RCC 7860 (cell line): Measurements from ENCODE around the gene AP2S1.
A peak's percentile ranks its signal among the peaks of the same experiment; 100 is the strongest.
"Not testable (repeated sequence)": the region's sequence is repeated elsewhere in the genome, so short reads cannot be mapped to it uniquely, and the experiment has no call there.

Experiments
- DNase-seq: peaks from one replicate; pipeline ENCODE4 v3.0.0-alpha.2; 2015; ENCODE audit warnings: low spot score
- FAIRE-seq: peaks from 2 replicates; lab custom pipeline; 2012; peaks lifted over from hg19 to GRCh38; lab: Jason Lieb, UNC

AP2S1 gene

DNA sequence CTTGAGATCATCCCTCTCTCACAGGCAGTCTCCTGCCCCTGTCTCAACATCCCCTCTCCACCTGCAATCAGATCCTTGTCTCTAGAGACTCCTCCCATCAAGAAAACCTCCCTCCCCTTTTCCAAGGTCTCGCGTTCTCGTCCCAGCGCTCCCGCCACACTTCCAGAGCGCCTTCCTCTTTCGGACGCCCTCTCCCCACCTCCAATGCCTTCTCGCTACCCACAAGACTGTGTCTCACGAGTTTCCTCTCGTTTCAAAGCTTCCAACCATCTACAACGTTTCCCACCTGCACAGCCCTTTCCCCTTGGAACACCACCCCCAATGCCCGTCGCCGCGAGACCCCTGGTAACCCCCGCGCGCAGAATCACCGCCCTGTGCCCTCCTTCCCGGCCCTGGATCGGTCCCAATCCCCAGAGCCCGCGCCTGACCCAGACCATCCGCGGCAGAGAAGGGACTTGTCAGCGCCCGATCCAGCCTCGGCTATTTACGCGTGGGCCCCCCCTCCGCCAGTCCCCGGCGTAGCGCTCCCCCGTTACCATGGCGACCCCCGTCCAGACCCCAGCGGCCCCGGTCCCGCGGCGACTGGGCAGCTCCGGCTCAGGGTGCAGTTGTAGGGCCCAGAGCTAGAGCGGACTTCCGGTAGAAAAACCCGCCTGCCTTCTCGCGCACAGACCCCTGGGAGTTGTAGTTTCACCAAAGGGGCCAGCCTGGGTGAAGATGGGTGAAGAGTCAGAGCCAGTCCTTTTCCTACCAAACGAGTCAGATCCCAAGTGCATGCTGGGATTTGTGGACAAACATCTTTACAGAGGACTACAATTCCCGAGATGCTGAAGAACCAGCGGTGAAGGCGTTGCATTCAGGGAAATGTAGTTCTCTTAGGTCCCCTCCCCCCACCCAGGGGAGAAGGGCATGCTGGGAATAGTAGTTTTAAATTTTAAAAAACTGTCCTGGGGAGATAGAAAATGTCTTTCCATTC lies at the start of gene AP2S1:
AP2S1 (minus strand) TSS at position 619 of the 976 bp plus-strand sequence; CDS start at position 539, 80 bp downstream.
- DNase-seq (peak; percentile 96), FAIRE-seq (peak; percentile 86)

DNA sequence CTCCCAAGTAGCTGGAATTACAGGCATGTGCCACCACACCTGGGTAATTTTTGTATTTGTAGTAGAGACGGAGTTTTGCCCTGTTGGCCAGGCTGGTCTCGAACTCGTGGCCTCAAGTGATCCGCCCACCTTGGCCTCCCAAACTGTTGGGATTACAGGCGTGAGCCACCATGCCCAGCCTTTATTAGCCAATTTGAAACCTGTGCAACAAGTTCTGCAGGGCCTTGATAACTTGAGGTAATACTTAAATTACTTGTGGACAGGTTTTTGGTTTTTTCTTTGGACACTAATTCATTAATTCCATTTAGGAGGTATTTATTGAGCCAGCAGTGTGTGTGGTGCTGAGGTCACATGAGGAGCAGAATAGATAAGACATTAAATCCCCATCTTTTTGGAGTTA lies 49.7 kb upstream of the AP2S1 start:
- no peak for DNase-seq
- no peak for FAIRE-seq

DNA sequence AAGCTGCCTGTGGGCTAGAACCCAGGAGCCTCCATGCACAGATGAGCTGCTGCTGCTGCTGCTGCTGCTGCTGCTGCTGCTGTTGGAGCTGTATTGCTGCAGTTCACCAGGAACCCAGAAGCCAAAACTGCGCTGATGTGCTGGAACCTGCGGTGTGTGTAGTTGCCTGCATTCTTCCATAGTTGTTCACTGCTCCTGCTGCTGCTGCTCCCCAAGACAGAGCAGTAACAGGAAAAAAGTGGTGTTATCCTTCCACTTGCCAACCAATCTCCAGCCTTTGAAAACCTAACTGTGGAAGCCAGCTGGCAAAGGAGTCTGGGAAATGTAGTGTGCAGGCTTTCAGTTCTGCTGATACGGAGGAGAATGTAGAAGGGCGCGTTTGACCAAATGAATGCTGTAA lies 48.1 kb upstream of the AP2S1 start:
- no peak for FAIRE-seq

DNA sequence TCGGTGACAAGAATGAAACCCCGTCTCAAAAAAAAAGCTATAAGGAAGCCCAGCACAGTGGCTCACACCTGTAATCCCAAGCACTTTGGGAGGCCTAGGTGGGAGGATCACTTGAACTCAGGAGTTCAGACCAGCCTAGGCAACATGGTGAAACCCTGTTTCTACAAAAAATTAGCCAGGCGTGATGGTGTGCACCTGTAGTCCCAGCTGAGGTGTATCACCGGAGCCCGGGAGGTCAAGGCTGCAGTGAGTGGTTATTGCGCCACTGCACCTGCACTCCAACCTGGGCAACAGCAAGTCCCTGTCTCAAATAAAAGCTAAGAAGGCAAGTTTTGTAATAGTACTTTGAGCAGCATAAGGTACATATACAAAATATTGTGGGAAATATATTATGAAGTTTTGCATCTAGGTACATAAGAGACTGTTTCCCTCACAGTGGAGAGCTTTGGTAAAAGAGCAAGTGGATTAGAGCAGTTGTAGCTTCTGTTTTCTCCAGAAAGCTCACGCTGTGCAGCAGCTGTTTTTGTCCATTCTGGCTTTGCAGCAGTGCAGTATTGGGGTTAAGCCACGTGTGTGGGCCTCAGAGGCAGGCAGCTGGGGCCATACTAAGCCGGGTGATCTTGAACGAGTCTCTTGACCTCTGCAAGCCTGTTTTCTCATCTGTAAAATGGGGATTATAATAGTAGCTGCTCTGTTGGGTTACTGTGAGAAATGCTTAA lies 45.6 kb upstream of the AP2S1 start:
- DNase-seq (no peak), FAIRE-seq (no peak)

More for the DNA sequence above, 48.1 kb upstream of the AP2S1 start:
- DNase-seq: no peak

DNA sequence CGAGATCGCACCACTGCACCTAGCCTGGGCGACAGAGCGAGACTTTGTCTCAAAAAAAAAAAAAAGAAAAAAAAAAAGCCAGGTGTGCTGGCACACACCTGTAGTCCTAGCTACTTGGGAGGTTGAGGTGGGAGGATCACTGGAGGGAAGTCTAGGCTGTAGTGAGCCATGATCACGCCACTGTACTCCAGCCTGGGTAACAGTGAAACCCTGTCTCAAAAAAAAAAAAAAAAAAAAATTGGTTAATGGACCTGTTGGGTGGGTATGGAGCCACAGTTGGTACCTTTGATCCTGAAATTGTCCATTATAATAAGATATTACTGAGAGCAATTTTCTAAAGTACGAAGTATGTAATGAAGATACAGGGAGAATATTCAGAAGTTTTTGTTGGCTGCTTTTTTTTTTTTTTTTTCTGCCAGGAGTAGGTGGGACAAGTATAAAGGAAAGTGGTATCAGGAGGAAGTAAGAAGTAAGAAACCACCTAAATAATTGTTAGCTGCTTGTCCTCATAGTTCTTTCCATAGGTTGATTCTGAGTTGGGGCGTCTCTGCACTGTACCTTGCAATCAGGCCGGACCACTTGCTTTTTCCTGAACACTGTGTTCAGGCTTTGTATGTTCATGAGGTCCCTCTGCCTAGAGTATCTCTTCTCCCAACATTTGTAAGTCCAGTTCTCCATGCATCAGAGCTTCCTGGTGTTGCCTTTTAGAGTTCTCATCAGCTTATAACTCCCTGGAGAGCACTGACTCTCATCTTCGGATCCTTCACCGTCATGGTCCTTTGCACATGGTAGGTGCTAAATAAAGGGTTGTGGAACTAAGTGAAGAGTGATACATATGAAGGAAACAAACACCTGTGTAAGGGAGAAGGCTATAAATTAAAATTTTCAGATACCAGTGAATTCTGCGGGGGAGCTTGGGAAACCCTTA lies 41.9 kb upstream of the AP2S1 start:
- no peak for DNase-seq
- no peak for FAIRE-seq

DNA sequence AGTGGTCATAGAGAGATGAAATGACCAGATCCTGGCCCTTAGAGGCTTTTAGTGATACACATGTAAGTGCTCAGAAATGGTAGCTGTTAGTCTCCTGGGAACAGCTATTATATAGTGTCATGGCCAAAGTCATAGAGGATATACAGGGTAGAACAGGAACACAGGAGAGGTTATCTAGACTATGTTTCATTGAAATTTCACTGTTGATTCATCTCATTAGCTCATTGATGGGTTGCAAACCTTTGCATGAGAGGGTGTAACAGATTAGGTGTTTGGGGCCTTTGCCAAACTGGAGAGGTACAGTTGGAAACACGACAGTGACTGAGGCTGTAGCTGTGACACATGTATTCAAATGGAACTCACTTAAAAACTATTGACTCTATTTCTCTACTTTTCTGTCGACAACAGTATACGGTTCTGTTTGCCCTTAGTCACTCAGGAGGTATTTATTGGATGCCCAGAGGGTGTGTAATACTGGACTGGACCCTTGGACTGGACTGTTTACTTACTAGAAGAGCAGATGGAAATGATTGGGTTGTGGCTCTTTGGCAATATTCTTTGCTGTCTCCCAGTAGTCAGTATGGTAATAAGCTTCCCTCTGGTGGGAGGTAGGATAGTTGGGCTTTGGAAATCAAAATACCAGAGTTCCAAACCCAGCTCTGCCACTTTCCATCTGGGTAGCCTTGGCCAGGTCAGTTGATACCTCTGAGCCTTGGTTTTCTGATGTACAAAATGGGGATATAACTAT lies 40.0 kb upstream of the AP2S1 start:
- no peak for FAIRE-seq
- peak; percentile 27 for DNase-seq

DNA sequence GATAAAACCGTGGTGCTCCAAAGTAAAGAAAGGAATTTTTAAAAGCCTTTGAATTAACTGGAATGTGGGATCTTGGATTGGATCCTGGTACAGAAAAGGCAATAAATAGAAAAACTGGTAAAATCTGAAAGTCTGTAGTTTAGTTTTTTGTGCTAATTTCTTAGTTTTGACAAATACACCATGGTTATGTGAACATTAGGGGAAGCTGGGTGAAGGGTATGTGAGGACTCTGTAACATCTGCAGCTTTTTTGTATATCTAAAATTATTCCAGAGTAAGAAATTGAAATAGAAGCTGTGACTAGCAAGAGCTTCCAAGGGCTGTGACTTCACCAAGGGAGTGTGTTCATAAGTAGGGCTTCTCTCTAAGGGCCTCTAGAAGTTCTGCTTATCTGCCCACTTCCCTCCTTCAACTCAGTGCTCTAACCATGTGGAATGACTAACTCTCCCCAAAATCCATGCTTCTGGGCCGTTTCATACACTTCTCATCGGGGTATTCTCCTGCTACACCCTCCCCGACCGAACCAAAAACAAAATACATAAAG lies 36.7 kb upstream of the AP2S1 start:
- no peak for FAIRE-seq
- no peak for DNase-seq

DNA sequence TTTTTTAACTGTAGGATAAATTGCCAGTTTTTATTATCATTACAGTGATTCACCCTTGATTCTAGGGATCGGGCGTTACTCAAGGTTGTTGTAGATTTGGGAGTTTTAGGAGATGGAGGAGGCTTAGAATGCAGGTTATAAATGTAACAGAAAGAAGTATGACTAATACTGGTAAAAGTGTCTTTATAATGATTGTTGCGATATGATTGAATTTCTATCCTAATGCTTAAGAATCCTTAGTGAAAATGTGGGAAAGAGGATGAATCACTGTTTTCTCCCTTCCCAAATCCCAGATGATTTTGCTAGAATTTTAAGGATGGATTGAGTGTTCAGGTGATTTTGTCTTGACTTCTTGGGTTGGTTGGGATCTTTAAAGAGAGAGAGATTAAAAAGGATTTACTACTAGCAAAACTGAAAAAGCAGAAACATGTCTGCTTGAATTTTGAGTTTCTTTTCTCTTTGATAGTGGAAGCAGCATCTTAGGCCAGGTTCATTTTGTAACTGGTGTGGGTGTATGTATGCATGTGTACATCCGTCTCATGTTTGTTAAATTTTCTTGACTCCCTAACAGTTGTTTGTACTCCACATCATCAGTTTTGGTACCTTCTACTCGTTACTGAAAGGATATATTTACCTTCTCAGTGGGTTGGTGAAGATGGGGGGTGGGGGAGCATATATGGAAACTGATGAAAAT lies 36.0 kb upstream of the AP2S1 start:
- DNase-seq: no peak
- FAIRE-seq: peak; percentile 84

DNA sequence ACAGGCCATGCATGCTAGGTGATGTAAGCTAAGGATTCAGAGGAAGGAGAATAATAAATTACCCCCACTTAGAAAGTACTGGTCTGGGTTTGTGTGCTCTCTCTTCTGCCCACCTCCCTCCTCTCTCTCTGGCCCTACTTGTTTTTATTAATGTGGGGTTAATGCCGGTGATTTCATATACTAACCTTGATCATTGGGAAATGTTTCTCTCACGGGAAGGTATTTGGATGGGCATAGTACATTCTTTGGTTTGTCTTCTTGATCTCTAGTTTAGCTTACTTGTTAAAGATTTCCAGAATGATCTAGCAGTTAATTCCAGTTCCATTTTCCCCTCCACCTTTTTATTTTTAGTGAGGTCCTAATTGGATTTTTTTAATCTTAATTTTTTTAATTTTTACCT lies 34.8 kb upstream of the AP2S1 start:
- FAIRE-seq (peak; percentile 38), DNase-seq (no peak)

DNA sequence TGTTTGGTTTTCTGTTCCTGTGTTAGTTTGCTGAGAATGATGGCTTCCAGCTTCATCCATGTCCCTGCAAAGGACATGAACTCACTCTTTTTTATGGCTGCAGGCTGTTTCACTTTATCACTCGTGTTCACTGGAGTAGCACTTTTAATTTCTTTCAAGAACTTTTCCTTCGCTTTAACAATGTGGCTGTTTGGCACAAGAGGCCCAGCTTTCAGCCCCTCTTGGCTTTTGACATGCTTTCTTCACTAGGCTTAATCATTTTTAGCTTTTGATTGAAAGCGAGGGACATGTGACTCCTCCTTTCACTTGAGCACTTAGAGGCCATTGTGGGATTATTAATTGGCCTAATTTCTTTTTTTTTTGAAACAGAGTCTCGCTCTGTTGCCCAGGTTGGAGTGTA lies 32.1 kb upstream of the AP2S1 start:
- DNase-seq, FAIRE-seq: not testable (repeated sequence)

DNA sequence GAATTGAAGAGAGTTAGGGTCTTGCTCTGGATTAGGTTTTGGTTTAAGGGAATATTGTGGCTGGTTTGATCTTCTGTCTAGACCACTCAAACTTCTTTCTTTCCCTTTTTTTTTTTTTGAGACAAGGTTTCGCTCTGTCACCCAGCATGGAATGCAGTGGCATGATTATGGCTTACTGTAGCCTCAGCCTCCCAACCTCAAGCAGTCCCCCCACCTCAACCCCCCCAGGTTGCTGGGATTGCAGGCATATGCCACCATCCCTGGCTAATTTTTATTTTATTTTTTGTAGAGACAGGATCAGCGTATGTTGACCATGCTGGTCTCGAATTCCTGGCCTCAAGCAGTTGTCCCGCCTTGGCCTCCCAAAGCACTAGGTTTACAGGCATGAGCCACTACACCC lies 31.4 kb upstream of the AP2S1 start:
- DNase-seq (no peak), FAIRE-seq (peak; percentile 53)

DNA sequence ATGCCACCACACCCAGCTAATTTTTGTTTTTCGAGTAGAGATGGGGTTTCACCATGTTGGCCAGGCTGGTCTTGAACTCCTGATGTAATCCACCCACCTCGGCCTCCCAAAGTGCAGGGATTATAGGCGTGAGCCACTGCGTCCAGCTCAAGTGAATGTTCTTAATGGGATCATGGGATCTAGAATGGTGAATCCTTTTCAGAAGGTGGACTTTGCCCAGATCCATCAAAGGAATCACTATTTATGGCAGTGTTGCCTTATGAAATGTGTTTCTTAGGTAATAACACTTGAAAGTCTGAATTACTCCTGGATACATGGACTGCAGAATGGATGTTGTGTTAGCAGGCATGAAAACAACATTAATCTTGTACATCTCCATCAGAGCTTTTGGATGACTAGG lies 30.4 kb upstream of the AP2S1 start:
- DNase-seq (no peak), FAIRE-seq (no peak)

DNA sequence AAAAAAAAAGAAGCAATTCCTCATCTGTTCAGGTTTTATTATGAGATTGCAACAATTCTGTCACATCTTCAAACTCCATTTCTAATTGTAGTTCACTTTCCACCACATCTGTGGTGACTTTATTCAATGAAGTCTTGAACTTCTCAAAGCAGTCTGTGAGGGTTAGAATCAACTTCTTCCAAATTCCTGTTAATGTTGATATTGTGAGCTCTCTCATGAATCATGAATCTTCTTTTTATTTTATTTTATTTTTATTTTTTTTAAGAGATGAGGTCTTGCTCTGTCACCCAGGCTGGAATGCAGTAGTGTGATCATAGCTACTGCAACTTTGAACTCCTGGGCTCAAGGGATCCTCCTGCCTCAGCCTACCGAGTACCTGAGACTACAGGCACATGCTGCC lies 29.8 kb upstream of the AP2S1 start:
- no peak for FAIRE-seq
- no peak for DNase-seq

DNA sequence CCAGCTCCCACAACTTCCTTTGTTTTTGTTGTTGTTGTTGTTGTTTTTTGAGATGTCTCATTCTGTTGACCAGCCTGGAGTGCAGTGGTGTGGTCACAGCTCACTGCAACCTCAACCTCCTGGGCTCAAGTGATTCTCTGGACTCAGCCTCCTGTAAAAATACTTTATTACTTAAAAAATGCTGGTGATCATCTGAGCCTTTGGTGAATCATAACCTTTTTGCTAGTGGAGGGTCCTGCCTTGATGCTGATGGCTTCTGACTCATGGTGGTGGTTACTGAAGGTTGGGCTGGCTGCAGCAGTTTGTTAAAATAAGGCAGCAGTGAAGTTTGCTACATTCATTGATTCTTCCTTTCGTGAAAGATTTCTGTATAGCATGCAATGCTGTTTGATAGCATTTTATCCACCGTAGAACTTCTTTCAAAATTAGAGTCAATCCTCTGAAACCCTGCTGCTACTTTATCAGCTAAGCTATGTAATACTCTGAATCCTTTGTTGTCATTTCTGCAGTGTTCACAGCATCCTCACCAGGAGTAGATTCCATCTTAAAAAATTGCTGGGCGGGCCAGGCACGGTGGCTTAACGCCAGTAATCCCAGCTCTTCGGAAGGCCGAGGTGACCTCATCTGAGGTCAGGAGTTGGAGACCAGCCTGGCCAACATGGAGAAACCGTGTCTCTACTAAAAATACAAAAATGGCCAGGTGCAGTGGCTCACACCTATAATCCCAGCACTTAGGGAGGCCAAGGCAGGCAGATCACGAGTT lies 28.1 kb upstream of the AP2S1 start:
- DNase-seq (peak; percentile 89), FAIRE-seq (peak; percentile 96)

DNA sequence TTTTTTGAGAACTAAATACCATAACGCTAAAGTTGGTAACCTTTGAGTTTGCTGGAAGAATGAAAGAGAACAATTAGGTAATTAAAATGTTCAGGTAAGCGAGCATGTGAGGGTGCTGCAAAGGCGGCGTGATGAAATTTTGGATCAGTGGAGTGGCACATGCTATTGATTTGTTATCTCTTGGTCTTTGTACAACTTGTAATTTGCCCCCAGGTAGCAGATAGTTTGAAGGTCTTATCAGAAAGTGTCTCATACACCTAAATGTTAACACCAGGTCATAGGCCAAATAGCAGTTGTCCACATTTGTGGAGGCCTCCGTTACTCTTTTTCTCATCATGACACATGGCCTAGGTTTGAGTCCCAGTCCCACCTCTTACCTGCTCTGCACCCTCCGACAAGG lies 25.0 kb upstream of the AP2S1 start:
- FAIRE-seq: no peak

DNA sequence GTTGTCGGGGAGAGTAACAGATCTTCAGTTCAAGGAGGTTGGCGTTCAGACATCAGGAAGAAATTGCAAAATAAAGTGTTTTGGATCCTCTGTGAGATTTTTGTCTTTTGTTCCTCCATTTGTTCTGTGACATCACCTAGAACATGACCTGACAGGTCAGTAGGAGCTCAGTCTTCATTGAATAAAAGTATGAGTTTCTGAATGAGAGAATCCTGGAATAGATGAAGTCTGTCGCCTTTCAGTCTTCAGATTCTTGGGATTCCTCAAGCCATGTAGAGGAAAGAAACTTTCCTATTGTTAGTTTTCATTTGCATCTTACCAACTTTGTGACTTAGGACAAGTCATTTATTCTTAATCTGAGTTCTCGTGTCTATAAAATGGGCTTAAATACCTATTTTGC lies 24.6 kb upstream of the AP2S1 start:
- DNase-seq (no peak), FAIRE-seq (no peak)

More for the DNA sequence above, 25.0 kb upstream of the AP2S1 start:
- DNase-seq: no peak

DNA sequence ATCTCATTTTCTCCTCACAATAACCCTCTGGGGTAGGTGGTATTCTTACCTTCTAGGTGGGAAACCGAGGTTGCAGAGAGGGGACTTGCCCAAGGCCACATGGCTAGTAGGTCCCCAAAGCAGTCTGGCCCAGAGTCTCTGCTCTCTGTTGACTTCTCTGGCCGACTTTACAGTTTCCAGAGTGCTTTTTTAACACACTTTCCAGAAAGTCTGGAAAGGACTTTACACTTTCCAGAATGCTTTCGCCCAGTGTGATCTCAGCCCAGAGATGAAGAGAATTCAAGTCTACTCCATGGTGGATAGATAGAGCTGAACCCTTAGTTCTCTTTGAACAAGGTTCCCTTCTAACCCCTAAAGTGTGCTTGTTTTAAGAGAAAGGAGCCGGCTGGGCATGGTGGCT lies 22.3 kb upstream of the AP2S1 start:
- FAIRE-seq: no peak
- DNase-seq: no peak

DNA sequence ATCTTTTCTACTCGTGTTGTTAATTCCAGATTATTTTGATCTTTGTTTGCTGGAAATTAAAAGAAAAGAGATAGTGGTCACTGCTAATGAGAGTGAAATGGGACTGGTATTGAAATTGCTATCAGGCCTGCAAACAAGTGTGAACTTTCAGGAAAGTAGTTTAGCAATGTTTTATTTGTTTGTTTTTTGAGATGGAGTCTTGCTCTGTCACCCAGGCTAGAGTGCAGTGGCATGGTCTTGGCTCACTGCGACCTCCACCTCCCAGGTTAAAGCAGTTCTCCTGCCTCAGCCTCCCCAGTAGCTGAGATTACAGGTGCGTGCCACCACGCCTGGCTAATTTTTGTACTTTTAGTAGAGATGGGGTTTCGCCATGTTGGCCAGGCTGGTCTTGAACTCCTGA lies 20.5 kb upstream of the AP2S1 start:
- FAIRE-seq, DNase-seq: not testable (repeated sequence)
